Measurements from ENCODE around the gene ITPRID1. TPM values are rescaled to one million over a fixed set of nuclear protein-coding genes. Genes with fewer than 3 reads are reported as not detected.

The ITPRID1 gene
- total RNA-seq, 1 donor from 2014 or later, result not detected

- no peaks in the 10 kb centered on the region for H3K36me3 ChIP-seq (ENCODE audit: control insufficient read depth, insufficient read depth, low read length)
- TF ChIP-seq CTCF (IDR thresholded peaks at IDR 0.05; ENCODE audit: insufficient read depth, low read length, severe bottlenecking), result no peak
- no peaks in the 10 kb centered on the region for H3K27me3 ChIP-seq (ENCODE audit: control insufficient read depth, insufficient read depth, low read length)
- no peak overlapping the region for H3K4me3 ChIP-seq (ENCODE audit: low read depth, low read length)
- DNase-seq (ENCODE audit: low read depth) (no peak), FAIRE-seq (no peak)
Observed at GRCh38 chr7:31553661-31554081, 39.8 kb downstream of the ITPRID1 start.

GRCh38 chr7:31562002-31562401 lies 48.1 kb downstream of the ITPRID1 start:
- H3K27me3 ChIP-seq (ENCODE audit: control insufficient read depth, insufficient read depth, low read length), result no peaks in the 10 kb centered on the region
- DNase-seq (ENCODE audit: low read depth) (no peak), FAIRE-seq (no peak)
- H3K36me3 ChIP-seq (ENCODE audit: control insufficient read depth, insufficient read depth, low read length), result no peaks in the 10 kb centered on the region
- H3K4me3 ChIP-seq (ENCODE audit: low read depth, low read length), result no peak overlapping the region
- no peak for TF ChIP-seq CTCF (IDR thresholded peaks at IDR 0.05; ENCODE audit: insufficient read depth, low read length, severe bottlenecking)

- Histone ChIP-seq H3K27me3 (ENCODE audit: control insufficient read depth, insufficient read depth, low read length) (no peaks in the 10 kb centered on the region), H3K4me3 (ENCODE audit: low read depth, low read length) (no peak overlapping the region), H3K36me3 (ENCODE audit: control insufficient read depth, insufficient read depth, low read length) (no peaks in the 10 kb centered on the region)
- no peak for TF ChIP-seq CTCF (IDR thresholded peaks at IDR 0.05; ENCODE audit: insufficient read depth, low read length, severe bottlenecking)
- FAIRE-seq, result no peak
- no peak for DNase-seq (ENCODE audit: low read depth)
Observed at GRCh38 chr7:31563522-31563921, 49.6 kb downstream of the ITPRID1 start.

GRCh38 chr7:31563951-31564350 lies 50.1 kb downstream of the ITPRID1 start:
- TF ChIP-seq CTCF (IDR thresholded peaks at IDR 0.05; ENCODE audit: insufficient read depth, low read length, severe bottlenecking), result no peak
- no peak overlapping the region for H3K4me3 ChIP-seq (ENCODE audit: low read depth, low read length)
- no peaks in the 10 kb centered on the region for H3K27me3 ChIP-seq (ENCODE audit: control insufficient read depth, insufficient read depth, low read length)
- DNase-seq (ENCODE audit: low read depth), result no peak
- no peak for FAIRE-seq
- no peaks in the 10 kb centered on the region for H3K36me3 ChIP-seq (ENCODE audit: control insufficient read depth, insufficient read depth, low read length)

GRCh38 chr7:31564661-31565060 lies 50.8 kb downstream of the ITPRID1 start:
- FAIRE-seq (no peak), DNase-seq (ENCODE audit: low read depth) (no peak)
- no peaks in the 10 kb centered on the region for H3K36me3 ChIP-seq (ENCODE audit: control insufficient read depth, insufficient read depth, low read length)
- no peak for TF ChIP-seq CTCF (IDR thresholded peaks at IDR 0.05; ENCODE audit: insufficient read depth, low read length, severe bottlenecking)
- H3K27me3 ChIP-seq (ENCODE audit: control insufficient read depth, insufficient read depth, low read length), result no peaks in the 10 kb centered on the region
- H3K4me3 ChIP-seq (ENCODE audit: low read depth, low read length), result no peak overlapping the region

GRCh38 chr7:31569528-31569927 lies 55.6 kb downstream of the ITPRID1 start:
- H3K4me3 ChIP-seq (ENCODE audit: low read depth, low read length), result no peak overlapping the region
- H3K36me3 ChIP-seq (ENCODE audit: control insufficient read depth, insufficient read depth, low read length), result no peaks in the 10 kb centered on the region
- DNase-seq (ENCODE audit: low read depth) (no peak), FAIRE-seq (no peak)
- TF ChIP-seq CTCF (IDR thresholded peaks at IDR 0.05; ENCODE audit: insufficient read depth, low read length, severe bottlenecking), result no peak
- no peaks in the 10 kb centered on the region for H3K27me3 ChIP-seq (ENCODE audit: control insufficient read depth, insufficient read depth, low read length)

All from bronchial epithelial cell (primary cell).